ENCODE measurements around the gene TRIM52. TPM values are rescaled to one million over a fixed set of nuclear protein-coding genes. Genes with fewer than 3 reads are reported as not detected.
A peak's percentile ranks its signal among the peaks of the same experiment; 100 is the strongest.

The TRIM52 gene
- total and polyA plus RNA-seq, 2 of the 13 experiments (the other 11 are each of a cell fraction or from before 2014, with no cell fraction given) = 7.2 to 11.6 TPM

DNA sequence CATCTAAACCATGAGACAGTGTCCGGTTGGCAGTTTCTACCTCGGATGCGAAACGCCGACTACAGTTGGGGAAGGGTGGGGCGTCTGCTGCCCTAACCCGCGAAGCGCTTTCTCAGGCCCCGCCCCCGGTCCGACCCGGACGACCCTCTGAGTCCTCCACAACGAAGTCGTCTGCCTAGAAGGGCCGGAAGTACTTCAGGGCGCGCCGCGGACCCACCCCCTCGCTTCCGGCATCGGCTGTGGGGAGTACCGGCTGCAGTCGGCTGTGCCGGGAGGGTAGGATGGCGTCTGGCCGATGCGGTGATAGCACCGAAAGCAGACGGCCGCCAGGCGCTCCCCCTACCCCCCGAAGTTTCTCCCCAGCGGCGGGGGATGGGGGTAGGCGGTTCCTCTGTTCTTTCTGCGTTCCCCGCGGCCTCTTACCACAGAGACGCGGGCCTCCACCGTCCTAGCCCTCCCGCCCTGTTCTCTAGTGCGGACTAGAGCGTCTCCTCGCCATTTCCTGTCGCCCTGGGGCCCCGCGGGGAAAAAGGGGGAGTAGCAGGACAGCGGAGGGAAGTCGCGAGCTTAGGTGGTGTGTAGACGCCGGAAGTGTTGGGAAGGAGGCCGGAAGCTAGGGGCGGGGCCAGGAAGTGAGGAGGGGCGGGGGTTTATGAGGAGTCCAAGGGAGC, 37.8 kb downstream of the TRIM52 start, which contains the start of gene TRIM41 (continued):
- TF ChIP-seq, protein P1, sequence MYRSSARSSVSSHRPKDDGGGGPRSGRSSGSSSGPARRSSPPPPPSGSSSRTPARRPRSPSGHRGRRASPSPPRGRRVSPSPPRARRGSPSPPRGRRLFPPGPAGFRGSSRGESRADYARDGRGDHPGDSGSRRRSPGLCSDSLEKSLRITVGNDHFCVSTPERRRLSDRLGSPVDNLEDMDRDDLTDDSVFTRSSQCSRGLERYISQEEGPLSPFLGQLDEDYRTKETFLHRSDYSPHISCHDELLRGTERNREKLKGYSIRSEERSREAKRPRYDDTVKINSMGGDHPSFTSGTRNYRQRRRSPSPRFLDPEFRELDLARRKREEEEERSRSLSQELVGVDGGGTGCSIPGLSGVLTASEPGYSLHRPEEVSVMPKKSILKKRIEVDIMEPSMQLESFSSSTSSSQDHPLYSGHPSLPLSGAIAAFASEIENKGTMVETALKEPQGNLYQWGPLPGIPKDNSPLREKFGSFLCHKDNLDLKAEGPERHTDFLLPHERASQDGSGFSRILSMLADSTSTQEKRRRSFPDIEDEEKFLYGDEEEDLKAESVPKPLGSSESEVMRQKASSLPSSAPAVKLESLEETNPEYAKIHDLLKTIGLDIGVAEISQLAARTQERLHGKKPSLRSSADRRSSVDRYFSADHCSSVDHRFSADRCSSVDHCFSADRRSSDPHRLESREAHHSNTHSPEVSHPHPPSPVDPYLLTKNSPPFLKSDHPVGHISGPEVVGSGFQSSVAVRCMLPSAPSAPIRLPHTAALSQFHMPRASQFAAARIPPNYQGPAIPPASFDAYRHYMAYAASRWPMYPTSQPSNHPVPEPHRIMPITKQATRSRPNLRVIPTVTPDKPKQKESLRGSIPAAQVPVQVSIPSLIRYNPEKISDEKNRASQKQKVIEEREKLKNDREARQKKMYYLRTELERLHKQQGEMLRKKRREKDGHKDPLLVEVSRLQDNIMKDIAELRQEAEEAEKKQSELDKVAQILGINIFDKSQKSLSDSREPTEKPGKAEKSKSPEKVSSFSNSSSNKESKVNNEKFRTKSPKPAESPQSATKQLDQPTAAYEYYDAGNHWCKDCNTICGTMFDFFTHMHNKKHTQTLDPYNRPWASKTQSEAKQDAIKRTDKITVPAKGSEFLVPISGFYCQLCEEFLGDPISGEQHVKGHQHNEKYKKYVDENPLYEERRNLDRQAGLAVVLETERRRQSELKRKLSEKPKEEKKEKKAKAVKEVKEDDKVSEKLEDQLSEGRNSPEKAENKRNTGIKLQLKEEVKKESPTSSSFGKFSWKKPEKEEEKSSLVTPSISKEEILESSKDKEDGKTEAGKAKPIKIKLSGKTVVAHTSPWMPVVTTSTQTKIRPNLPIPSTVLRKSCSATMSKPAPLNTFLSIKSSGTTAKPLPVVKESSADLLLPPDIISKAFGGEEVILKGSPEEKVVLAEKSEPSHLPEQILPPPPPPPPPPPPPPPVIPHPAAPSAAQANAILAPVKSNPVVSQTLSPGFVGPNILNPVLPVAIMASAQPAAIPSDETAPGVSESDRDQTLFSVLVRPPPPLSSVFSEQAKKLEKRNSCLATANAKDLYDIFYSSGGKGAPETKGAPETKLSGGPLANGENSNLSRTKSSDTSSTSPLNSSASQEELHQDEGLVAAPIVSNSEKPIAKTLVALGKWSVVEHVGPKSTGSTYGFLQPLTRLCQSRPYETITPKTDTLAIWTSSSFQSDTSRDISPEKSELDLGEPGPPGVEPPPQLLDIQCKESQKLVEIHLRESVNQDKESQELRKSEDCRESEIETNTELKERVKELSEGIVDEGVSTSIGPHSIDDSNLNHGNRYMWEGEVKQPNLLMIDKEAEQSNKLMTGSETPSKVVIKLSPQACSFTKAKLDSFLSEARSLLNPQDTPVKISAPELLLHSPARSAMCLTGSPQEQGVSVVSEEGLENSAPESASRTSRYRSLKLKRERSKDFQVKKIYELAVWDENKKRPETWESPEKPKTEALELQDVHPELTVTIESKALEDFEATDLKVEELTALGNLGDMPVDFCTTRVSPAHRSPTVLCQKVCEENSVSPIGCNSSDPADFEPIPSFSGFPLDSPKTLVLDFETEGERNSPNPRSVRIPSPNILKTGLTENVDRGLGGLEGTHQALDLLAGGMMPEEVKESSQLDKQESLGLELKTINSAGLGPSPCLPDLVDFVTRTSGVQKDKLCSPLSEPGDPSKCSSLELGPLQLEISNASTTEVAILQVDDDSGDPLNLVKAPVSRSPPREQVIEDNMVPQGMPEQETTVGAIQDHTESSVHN (CRISPR knock-in tag; IDR thresholded peaks at IDR 0.05) = no peak
- no peak; the same call in 1 of the 2 replicates for TF ChIP-seq ZNF589 (CRISPR knock-in tag; conservative IDR thresholded peaks at IDR 0.05)
- TF ChIP-seq CHD4 (IDR thresholded peaks at IDR 0.05; ENCODE audit: borderline replicate concordance, low read length) = no peak
- peak; percentile 75; the same call in 1 of the 2 replicates for TF ChIP-seq MIER3 (CRISPR knock-in tag; IDR thresholded peaks at IDR 0.05; ENCODE audit: borderline replicate concordance)
- TF ChIP-seq ETV6 (CRISPR knock-in tag; conservative IDR thresholded peaks at IDR 0.05) = peak; percentile 99
- TF ChIP-seq ARNT2 (CRISPR knock-in tag; IDR thresholded peaks at IDR 0.05; ENCODE audit: low read depth) = peak; percentile 48; the same call in 1 of the 2 replicates
- no peak for TF ChIP-seq NFE2 (CRISPR knock-in tag; IDR thresholded peaks at IDR 0.05)
- 0 out of 2 replicates have a peak, but pooled peaks have one; percentile 63 for TF ChIP-seq MZF1 (CRISPR knock-in tag; IDR thresholded peaks at IDR 0.05; ENCODE audit: borderline replicate concordance)
- TF ChIP-seq DDIT3 (CRISPR knock-in tag; IDR thresholded peaks at IDR 0.05) = no peak
- no peak for TF ChIP-seq SMARCE1 (IDR thresholded peaks at IDR 0.05; ENCODE audit: borderline replicate concordance)
- peak; percentile 83 for TF ChIP-seq POLR2AphosphoS5 (IDR thresholded peaks at IDR 0.05; ENCODE audit: low read depth, low read length)
- TF ChIP-seq ZNF235 (CRISPR knock-in tag; IDR thresholded peaks at IDR 0.05; ENCODE audit: borderline replicate concordance) = no peak
- TF ChIP-seq ZNF468 (CRISPR knock-in tag; IDR thresholded peaks at IDR 0.05) = no peak
- peak; percentile 92; the same call in 1 of the 2 replicates for TF ChIP-seq KDM3A (CRISPR knock-in tag; IDR thresholded peaks at IDR 0.05; ENCODE audit: low read depth)
- no peak for TF ChIP-seq GPBP1L1 (CRISPR knock-in tag; IDR thresholded peaks at IDR 0.05)
- peak; percentile 83; the same call in 1 of the 2 replicates for TF ChIP-seq ZNF619 (CRISPR knock-in tag; IDR thresholded peaks at IDR 0.05)

Data from HepG2 (cell line).